Loucy (cell line): ENCODE measurements around the gene HPX.

Experiments used
- EZH2phosphoT487 ChIP-seq: fragments of 200-600 bp; IDR thresholded peaks from 2 replicates; pipeline ENCODE4 v1.6.1; 2018; ENCODE audit warnings: antibody characterized with exemption, mild to moderate bottlenecking, moderate library complexity, borderline replicate concordance
- TF ChIP-seq, protein P1 (sequence below): fragments of 200-600 bp; sonication (generic); conservative IDR thresholded peaks from 2 replicates; pipeline ENCODE4 v1.5.1; 2014; ENCODE audit warnings: mild to moderate bottlenecking, antibody characterized with exemption, low read length

DNA sequence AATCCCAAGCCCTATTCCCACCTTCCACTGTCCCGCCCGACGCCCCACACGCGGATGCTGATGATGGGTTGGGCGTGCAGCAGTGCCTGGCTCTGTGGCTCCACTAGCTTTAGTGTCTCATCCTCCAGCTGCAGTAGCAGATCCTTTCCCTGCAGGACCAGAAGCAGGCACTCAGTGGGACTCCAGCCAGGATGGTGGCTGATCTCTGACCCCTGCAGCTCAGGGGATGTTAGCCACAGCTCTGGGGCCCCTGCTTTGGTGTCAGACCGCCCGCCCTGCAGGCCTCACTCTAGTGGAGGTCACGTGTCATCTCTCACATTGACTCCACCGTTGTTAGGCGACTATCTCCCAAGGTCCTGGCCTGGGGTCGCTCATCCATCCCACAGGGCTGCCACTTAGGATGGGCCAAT is 38.7 kb downstream of the HPX start:
- TF ChIP-seq, protein P1, sequence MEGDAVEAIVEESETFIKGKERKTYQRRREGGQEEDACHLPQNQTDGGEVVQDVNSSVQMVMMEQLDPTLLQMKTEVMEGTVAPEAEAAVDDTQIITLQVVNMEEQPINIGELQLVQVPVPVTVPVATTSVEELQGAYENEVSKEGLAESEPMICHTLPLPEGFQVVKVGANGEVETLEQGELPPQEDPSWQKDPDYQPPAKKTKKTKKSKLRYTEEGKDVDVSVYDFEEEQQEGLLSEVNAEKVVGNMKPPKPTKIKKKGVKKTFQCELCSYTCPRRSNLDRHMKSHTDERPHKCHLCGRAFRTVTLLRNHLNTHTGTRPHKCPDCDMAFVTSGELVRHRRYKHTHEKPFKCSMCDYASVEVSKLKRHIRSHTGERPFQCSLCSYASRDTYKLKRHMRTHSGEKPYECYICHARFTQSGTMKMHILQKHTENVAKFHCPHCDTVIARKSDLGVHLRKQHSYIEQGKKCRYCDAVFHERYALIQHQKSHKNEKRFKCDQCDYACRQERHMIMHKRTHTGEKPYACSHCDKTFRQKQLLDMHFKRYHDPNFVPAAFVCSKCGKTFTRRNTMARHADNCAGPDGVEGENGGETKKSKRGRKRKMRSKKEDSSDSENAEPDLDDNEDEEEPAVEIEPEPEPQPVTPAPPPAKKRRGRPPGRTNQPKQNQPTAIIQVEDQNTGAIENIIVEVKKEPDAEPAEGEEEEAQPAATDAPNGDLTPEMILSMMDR: no peak
- TF ChIP-seq EZH2phosphoT487: no peak
